NOMO-1 treated with dmso at 0.1 percent for 144 hours (cell line): Measurements from ENCODE around the gene BRMS1.
A peak's percentile ranks its signal among the peaks of the same experiment; 100 is the strongest.
"Not testable (repeated sequence)": the region's sequence is repeated elsewhere in the genome, so short reads cannot be mapped to it uniquely, and the experiment has no call there.

ENCODE experiments used
- DNase-seq: peaks from one replicate; lab custom pipeline; 2025; ENCODE audit not compliant: unreplicated experiment; lab: John Stamatoyannopoulos, UW

The BRMS1 gene

GRCh38 chr11:66311965-66312548 is 32.8 kb downstream of the BRMS1 start:
- peak; percentile 88 for DNase-seq

DNA sequence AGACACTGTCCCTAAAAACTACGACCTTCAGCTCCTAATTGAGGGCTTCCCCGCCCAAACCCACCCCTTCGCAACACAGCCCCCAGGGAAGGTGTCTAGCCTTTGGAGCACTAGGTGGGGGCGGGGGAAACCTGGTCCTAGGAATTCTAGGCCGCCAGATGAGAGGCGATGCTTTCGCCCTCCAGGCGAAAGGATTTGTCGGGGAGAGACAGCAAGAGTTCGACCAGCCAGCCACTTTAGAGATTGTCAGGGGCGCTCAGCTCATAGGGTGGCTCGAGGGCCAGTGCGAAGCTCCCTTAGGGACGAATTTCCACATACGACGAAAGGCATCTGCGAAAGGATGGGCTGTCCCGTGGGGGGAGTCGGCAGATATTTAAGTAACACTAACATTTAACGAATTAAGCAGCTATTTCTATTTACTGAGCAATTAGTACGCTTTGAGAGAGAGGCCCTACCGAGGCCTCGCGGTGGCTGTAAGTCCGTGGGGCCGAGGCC is 33.4 kb downstream of the BRMS1 start:
- no peak for DNase-seq

GRCh38 chr11:66310803-66311440 is 34.0 kb downstream of the BRMS1 start:
- DNase-seq = not testable (repeated sequence)

GRCh38 chr11:66310324-66310723 is 34.6 kb downstream of the BRMS1 start:
- no peak for DNase-seq

DNA sequence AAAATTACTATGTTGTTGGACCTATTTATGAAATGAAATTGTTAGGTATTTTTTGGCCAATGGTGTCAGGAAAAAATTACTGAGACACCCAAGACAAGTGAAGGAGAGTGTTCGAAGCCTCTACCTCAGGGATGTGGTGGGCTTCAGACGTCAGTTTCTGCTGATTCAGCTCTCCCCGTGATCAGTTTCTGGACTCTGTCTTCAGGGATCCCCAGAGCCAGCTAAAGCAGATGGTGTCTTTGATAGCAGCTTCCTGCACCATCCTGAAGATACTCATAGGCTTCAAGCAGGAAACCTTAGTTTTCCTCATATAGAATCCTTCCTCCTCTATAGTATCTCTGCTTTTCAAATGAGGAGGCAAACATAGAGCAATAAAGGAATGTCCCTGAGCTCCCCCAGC is 35.4 kb downstream of the BRMS1 start:
- no peak for DNase-seq

DNA sequence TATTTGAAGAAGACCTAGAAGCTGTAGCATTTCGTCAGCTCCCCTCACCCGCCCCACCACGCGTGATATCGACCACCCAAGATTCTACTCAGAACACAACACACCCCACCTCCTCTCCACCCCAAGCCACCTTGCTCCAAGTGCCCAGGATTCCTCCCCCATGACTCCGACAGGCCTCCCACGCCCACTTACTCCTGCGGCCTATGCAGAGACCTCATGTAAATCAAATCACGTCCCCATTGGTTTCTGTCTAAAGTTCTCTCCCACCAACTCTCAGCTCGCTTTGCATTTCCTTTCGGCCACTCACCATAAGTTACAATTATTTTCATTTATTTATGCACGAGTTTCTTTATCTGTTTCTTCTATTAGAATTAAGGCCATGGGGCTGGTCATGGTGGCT is 42.2 kb downstream of the BRMS1 start:
- no peak for DNase-seq

- DNase-seq = no peak
Measured at GRCh38 chr11:66299186-66299585, 45.7 kb downstream of the BRMS1 start.

- no peak for DNase-seq
Measured at GRCh38 chr11:66297610-66298009, 47.3 kb downstream of the BRMS1 start.

- DNase-seq = no peak
Measured at GRCh38 chr11:66294626-66295620, 50.0 kb downstream of the BRMS1 start.

DNA sequence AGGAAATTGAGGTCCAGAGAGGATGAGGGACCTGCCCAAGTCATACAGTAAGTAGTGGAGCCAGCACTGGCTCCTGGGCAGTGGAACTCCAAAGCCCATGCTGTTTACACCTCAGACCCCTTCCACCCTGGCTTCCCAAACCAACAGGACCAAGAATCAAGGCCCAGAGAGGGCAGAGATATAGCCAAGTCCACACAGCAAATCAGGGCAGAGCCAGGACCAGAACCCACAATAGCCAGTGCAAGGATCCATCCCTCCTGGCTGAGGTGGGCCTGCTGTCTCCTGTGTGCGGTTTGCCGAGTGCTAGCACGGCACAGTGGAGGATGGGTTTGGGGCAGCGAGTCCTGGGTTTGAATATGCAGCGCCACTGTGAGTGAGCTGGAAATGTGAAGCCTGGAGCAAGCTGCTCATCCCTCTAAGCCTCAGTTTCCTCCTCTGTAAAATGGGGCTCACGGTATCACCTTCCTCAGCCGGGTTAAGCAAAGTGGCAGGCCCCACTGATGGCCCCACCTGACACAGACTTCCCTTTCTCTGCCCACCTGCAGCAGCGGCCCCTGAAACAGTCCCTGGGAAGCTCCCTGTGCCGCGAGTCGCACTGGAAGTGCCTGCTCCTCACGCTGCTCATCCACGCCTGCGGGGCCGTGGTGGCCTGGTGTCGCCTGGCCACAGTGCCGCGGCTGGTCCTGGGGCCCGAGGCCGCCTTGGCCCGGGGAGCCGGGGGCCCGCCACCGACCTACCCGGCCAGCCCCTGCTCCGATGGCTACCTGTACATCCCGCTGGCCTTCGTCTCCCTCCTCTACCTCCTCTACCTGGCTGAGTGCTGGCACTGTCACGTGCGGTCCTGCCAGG is 50.9 kb downstream of the BRMS1 start:
- no peak for DNase-seq

DNA sequence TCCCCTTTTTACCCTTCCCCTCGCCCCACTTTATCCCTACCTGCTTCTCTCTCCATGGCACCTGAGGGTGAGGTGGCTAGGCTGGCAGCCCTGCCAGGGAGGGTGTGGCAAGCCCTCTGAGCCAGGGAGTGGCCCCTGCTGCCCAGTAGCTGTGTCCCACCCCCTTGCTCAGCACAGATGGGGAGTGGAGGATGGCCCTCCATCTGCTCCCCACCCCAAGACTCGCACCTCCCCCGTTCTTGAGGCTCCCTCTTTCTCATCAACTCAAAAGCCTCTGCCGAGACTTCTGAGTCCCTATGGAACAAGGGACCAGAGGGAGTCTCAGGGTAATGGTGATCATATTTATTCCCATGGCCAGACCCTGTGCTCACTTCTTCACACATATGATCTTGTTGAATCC is 51.6 kb downstream of the BRMS1 start:
- no peak for DNase-seq

DNA sequence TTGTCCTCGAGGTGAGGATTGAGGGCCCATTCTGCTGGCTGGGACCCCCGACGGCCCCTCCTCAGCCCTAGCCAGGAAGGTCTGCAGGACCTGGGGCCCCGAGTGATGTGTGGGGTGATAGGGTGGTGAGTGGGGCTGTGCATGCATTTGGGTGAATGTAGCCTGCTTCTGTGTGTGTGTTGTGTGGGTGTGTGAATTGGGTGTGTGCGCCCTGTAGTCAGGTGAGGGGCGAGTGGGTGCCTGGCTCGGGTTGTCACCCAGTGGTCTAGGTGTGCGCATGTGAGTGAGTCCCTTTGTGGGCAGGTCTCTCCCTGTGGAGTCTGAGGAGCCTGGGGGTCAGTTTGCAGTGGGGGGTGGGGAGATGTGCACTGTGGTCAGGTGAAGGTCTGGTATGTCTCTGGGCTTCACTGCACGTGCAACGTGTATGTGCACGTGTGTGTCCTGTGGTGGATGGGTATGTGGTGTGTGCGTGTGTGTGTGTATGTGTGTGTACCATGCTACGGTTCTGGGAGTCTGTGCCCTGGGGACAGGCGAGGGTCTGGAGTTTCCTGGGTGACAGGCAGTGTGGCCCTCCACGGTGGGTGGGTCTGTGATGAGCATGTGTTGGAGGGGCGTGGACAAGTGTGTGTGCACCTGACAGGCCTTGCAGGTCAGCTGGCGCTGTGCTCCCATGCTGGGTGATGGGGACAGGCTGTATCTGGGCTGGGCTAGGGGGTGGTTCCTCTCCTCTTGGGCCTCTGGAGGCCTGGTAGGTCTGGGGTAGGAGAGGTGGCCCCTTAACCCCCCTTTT is 52.2 kb downstream of the BRMS1 start:
- no peak for DNase-seq

DNA sequence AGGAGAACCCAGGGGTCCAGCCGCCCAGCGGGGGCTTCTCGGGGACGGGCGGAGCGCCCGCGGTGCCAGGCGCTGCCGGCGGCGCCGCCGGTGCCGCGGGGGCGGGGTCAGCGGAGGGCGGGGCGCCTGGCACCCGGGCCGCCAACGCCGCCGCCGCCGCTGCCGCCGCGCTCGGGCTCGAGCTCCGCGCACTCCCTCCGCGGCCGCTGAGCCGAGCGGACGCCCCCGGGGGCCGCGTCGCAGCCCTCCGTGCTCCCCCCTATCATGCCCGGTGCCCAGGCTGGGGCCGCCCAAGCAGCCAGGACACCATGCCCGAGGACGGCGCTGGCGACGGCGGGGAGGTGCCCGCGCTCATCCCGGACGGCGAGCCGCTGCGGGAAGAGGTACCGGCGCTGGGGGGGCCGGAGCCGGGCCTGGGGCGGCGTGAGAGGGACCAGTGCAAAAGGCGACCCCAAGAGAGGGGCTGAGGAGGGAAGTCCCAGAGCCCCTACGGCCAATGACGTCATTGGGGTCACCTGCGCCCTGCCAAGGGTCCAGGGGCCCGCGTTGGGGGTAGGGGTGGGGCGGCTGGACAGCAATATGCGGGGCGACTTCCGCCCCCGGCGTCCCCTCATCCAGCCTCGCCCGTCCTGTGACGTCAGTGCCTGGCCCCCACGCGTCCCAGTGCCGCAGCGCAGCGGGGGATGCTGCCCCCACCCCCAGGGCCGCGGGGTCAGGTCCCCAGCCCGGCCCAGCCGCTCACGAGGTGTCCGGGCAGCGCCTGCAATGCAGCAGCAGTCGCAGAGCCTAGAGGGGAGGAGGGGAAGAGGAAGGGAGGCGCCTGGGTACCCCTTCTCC is 53.0 kb downstream of the BRMS1 start, which contains the start of gene TMEM151A:
TSS of gene TMEM151A (plus strand) at position 189 of the 837 bp plus-strand sequence. CDS start at position 309, 120 bp downstream.
- no peak for DNase-seq

DNA sequence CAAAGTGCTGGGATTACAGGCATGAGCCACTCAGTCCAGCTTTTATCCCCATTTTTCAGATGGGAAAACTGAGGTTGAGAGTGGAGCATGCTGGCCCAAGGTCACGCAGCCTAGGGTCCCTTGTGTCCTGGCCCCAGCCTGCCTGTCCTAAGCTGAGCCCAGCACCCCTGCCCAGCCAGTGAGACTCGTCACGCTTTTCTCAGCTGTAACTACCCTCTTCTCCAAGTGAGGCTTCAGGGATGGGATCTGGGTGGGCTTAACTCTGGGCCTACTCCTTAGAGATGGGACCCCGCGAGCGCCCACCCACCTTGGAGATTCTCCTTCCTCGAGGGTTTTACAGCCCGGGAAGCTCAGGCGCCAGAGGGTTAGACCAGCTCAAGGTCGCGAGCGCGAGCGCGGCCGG is 53.6 kb downstream of the BRMS1 start:
- no peak for DNase-seq

GRCh38 chr11:66290330-66290621 is 54.6 kb downstream of the BRMS1 start:
- DNase-seq = no peak

GRCh38 chr11:66289548-66290329 is 55.2 kb downstream of the BRMS1 start:
- DNase-seq = peak; percentile 50

DNA sequence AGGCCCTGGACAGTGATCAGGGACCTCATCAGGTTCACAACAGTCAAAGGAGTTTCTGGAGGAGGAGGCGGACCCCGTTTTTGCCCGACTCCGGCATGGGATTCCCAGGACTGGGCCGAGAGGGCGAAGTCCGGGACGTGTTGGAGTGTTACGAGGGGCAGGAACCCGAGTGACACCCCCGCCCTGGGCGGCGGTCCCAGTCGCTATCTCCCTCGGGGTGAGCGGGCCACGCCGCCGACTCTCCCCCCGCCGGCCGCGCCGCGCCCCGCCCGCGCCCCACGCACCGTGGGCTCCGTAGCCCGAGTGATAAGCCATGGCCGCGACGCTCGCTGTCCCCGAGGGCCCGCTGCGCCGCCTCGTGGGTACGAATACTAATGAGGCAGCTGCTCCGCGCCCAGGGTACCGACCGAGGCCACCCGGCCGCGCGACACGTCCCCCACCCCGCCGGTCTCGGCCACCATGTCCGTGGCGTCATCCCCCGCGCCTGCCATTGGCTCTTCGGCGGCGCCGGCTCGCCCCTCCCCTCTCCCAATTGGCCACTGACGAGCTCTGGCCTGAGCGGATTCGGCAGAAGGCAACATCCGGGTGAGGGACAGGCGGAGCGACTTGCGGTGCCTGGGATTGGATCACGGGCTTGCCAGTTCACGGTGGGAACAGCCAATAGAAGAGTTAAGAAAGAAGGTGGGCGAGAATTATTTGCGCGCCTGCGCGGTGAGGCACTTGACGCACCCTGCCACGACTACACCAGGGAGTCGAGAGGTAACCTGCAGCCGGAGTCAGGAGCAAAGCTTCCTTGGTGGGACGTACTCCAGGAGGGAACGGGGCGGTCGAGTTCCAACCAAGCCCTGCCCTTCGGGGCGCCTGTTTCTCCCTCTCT is 56.0 kb downstream of the BRMS1 start, which contains the start of gene YIF1A:
TSS of gene YIF1A (minus strand) at position 473 of the 877 bp plus-strand sequence. CDS start at position 315, 158 bp downstream.
- peak; percentile 99 for DNase-seq
